ENCODE data around the gene MACROD2. TPM values are rescaled to one million over a fixed set of nuclear protein-coding genes. Genes with fewer than 3 reads are reported as not detected.

Gene MACROD2
- total RNA-seq, 2 donors from 2014 or later, result 0.94 to 10.4 TPM

- Histone ChIP-seq H3K36me3 (no peaks in the 10 kb centered on the region), H3K4me1 (no peaks in the 10 kb centered on the region), H3K4me3 (no peak overlapping the region), H3K27me3 (no peaks in the 10 kb centered on the region), H3K9me3 (peaks cover 0 to 3% of the 10 kb centered on the region in 2 donors), H3K27ac (no peak overlapping the region)
- TF ChIP-seq CTCF (IDR thresholded peaks at IDR 0.05), result no peak
- DNase-seq (ENCODE audit: low spot score), result no peak
Measured at GRCh38 chr20:14666696-14667095, 671.4 kb downstream of the MACROD2 start.

- Histone ChIP-seq H3K27me3 (no peaks in the 10 kb centered on the region), H3K9me3 (peaks cover 0 to 3% of the 10 kb centered on the region in 2 donors), H3K4me3 (no peak overlapping the region), H3K27ac (no peak overlapping the region), H3K36me3 (no peaks in the 10 kb centered on the region), H3K4me1 (no peaks in the 10 kb centered on the region)
- DNase-seq (ENCODE audit: low spot score), result no peak
- TF ChIP-seq CTCF (IDR thresholded peaks at IDR 0.05), result no peak
Measured at GRCh38 chr20:14667226-14667625, 671.9 kb downstream of the MACROD2 start.

GRCh38 chr20:14672066-14672465, 676.8 kb downstream of the MACROD2 start:
- no peak overlapping the region for H3K4me3 ChIP-seq
- H3K27ac ChIP-seq, result no peak overlapping the region
- no peak for TF ChIP-seq CTCF (IDR thresholded peaks at IDR 0.05)
- H3K27me3 ChIP-seq, result no peaks in the 10 kb centered on the region
- DNase-seq (ENCODE audit: low spot score), result no peak
- H3K4me1 ChIP-seq, result no peaks in the 10 kb centered on the region
- no peaks in the 10 kb centered on the region for H3K36me3 ChIP-seq
- H3K9me3 ChIP-seq, result peaks cover 0 to 6% of the 10 kb centered on the region in 2 donors

GRCh38 chr20:14673164-14673563, 677.8 kb downstream of the MACROD2 start:
- Histone ChIP-seq H3K27me3 (no peaks in the 10 kb centered on the region), H3K4me1 (no peaks in the 10 kb centered on the region), H3K9me3 (peaks cover 0 to 6% of the 10 kb centered on the region in 2 donors), H3K36me3 (no peaks in the 10 kb centered on the region), H3K4me3 (no peak overlapping the region), H3K27ac (no peak overlapping the region)
- no peak for TF ChIP-seq CTCF (IDR thresholded peaks at IDR 0.05)
- no peak for DNase-seq (ENCODE audit: low spot score)

GRCh38 chr20:14677455-14677854, 682.1 kb downstream of the MACROD2 start:
- no peaks in the 10 kb centered on the region for H3K27me3 ChIP-seq
- H3K4me3 ChIP-seq, result no peak overlapping the region
- no peaks in the 10 kb centered on the region for H3K36me3 ChIP-seq
- H3K9me3 ChIP-seq, result peaks cover 0 to 6% of the 10 kb centered on the region in 2 donors
- no peak for DNase-seq (ENCODE audit: low spot score)
- H3K27ac ChIP-seq, result no peak overlapping the region
- TF ChIP-seq CTCF (IDR thresholded peaks at IDR 0.05), result no peak
- no peaks in the 10 kb centered on the region for H3K4me1 ChIP-seq

- H3K27me3 ChIP-seq, result no peaks in the 10 kb centered on the region
- H3K4me1 ChIP-seq, result no peaks in the 10 kb centered on the region
- H3K36me3 ChIP-seq, result no peaks in the 10 kb centered on the region
- no peak overlapping the region for H3K27ac ChIP-seq
- H3K4me3 ChIP-seq, result no peak overlapping the region
- no peak for DNase-seq (ENCODE audit: low spot score)
- TF ChIP-seq CTCF (IDR thresholded peaks at IDR 0.05), result no peak
- H3K9me3 ChIP-seq, result no peaks in the 10 kb centered on the region
Measured at GRCh38 chr20:14685183-14685582, 689.9 kb downstream of the MACROD2 start.

All from right atrium auricular region (tissue), 2 donors.